HG02610 (cell line): Measurements from ENCODE around the gene IL24.
"Not testable (repeated sequence)": the region's sequence is repeated elsewhere in the genome, so short reads cannot be mapped to it uniquely, and the experiment has no call there.

ENCODE experiments used
- ATAC-seq: cut with Tn5 transposase; IDR thresholded peaks from one replicate; pipeline ENCODE4 v1.9.1; 2021; ENCODE audit warnings: mild to moderate bottlenecking, moderate library complexity; ENCODE audit not compliant: unreplicated experiment

The IL24 gene

GRCh38 chr1:206897175-206897574, at the start of gene IL24:
IL24 (plus strand) TSS chr1:206897443; CDS start chr1:206897833, 390 bp downstream.
- no peak for ATAC-seq

- ATAC-seq: no peak
Observed at GRCh38 chr1:206847946-206848345, 49.3 kb upstream of the IL24 start.

GRCh38 chr1:206850401-206850800, 46.8 kb upstream of the IL24 start:
- no peak for ATAC-seq

- ATAC-seq: no peak
Observed at GRCh38 chr1:206851341-206852010, 45.8 kb upstream of the IL24 start.

- not testable (repeated sequence) for ATAC-seq
Observed at GRCh38 chr1:206852662-206853061, 44.6 kb upstream of the IL24 start.

- ATAC-seq: not testable (repeated sequence)
Observed at GRCh38 chr1:206853696-206854095, 43.5 kb upstream of the IL24 start.

GRCh38 chr1:206854401-206855129, 42.7 kb upstream of the IL24 start:
- ATAC-seq: no peak

- no peak for ATAC-seq
Observed at GRCh38 chr1:206855859-206856258, 41.4 kb upstream of the IL24 start.

GRCh38 chr1:206856674-206857464, 40.4 kb upstream of the IL24 start:
- no peak for ATAC-seq

- ATAC-seq: no peak
Observed at GRCh38 chr1:206859082-206859521, 38.1 kb upstream of the IL24 start.

GRCh38 chr1:206860165-206860564, 37.1 kb upstream of the IL24 start:
- ATAC-seq: no peak

- ATAC-seq: no peak
Observed at GRCh38 chr1:206863266-206863665, 34.0 kb upstream of the IL24 start.

GRCh38 chr1:206864939-206865671, 32.1 kb upstream of the IL24 start, which contains the start of gene IL20:
IL20 (plus strand) TSS chr1:206865623; CDS start chr1:206865853, 230 bp downstream.
- ATAC-seq: no peak

GRCh38 chr1:206866062-206866461, 31.2 kb upstream of the IL24 start:
- ATAC-seq: no peak

GRCh38 chr1:206867239-206867638, 30.0 kb upstream of the IL24 start:
- no peak for ATAC-seq

- no peak for ATAC-seq
Observed at GRCh38 chr1:206867716-206868115, 29.5 kb upstream of the IL24 start.

GRCh38 chr1:206868264-206868663, 29.0 kb upstream of the IL24 start:
- no peak for ATAC-seq

GRCh38 chr1:206872139-206872538, 25.1 kb upstream of the IL24 start:
- ATAC-seq: no peak

GRCh38 chr1:206873603-206874188, 23.5 kb upstream of the IL24 start:
- no peak for ATAC-seq

GRCh38 chr1:206875752-206876377, 21.4 kb upstream of the IL24 start:
- ATAC-seq: no peak
